ENCODE results near the gene MYCBP. TPM values are rescaled to one million over a fixed set of nuclear protein-coding genes. Genes with fewer than 3 reads are reported as not detected.

The MYCBP gene
- total RNA-seq, 4 donors from 2014 or later = 2.2 to 24.3 (median 16.2) TPM

- 81 to 100% methylated on average over 1 to 21 of the region's 45 CpGs for WGBS, 2 donors (ENCODE audit: low coverage in 1 of 2)
- Histone ChIP-seq H3K4me3 (peak overlapping the region in 3 of 4 donors; percentile 6 to 35 (median 15)), H3K27ac (no peak overlapping the region), H3K27me3 (peaks cover 84% of the 10 kb centered on the region), H3K9me3 (no peaks in the 10 kb centered on the region), H3K4me1 (peaks cover 8 to 19% (median 12%) of the 10 kb centered on the region in 4 donors), H3K36me3 (no peaks in the 10 kb centered on the region)
- no peak for DNase-seq
- intact Hi-C loops (cut with DNase I; ENCODE audit: low total_unique reads) (loop anchor here (5.0 kb wide), 1 partner anchor 750 kb away; no protein-coding TSS in a partner anchor), in situ Hi-C loops (cut with MboI; ENCODE audit: low pct_ligation_motif_present in 1 of 4, low pct_unique_long_range_greater_than_20kb in 1 of 4, low sequenced_read_pairs in 3 of 4) (loop anchor here in 1 of 4 donors (25.0 kb wide), 2 partner anchors 205 to 755 kb away; no protein-coding TSS in a partner anchor)
- no peak for TF ChIP-seq POLR2A (IDR thresholded peaks at IDR 0.05)
- no peak for TF ChIP-seq EP300 (IDR thresholded peaks at IDR 0.05; ENCODE audit: low read depth)
- no peak for TF ChIP-seq CTCF (IDR thresholded peaks at IDR 0.05)
- no peak for TF ChIP-seq POLR2AphosphoS5 (IDR thresholded peaks at IDR 0.05)
These were observed 55.6 kb downstream of the MYCBP start for GRCh38 chr1:38817267-38818174.

- intact Hi-C loops (cut with DNase I; ENCODE audit: low total_unique reads) = loop anchor here (5.0 kb wide), 1 partner anchor 749 kb away; no protein-coding TSS in a partner anchor
- Histone ChIP-seq H3K9me3 (no peaks in the 10 kb centered on the region), H3K4me3 (no peak overlapping the region), H3K36me3 (no peaks in the 10 kb centered on the region), H3K4me1 (peaks cover 8 to 19% (median 12%) of the 10 kb centered on the region in 4 donors), H3K27ac (no peak overlapping the region), H3K27me3 (peaks cover 76% of the 10 kb centered on the region)
- WGBS, 2 donors (ENCODE audit: low coverage in 1 of 2) = 30 to 32% methylated on average over 2 to 32 of the region's 36 CpGs
- peak; percentile 20 for DNase-seq
- TF ChIP-seq EP300 (IDR thresholded peaks at IDR 0.05; ENCODE audit: low read depth) = no peak
- no peak for TF ChIP-seq CTCF (IDR thresholded peaks at IDR 0.05)
- TF ChIP-seq POLR2A (IDR thresholded peaks at IDR 0.05) = no peak
- TF ChIP-seq POLR2AphosphoS5 (IDR thresholded peaks at IDR 0.05) = no peak
- in situ Hi-C loops (cut with MboI; ENCODE audit: low pct_ligation_motif_present in 1 of 4, low pct_unique_long_range_greater_than_20kb in 1 of 4, low sequenced_read_pairs in 3 of 4) = loop anchor here in 1 of 4 donors (25.0 kb wide), 2 partner anchors 204 to 754 kb away; no protein-coding TSS in a partner anchor
These were observed 57.1 kb downstream of the MYCBP start for GRCh38 chr1:38815903-38816627.

- in situ Hi-C loops (cut with MboI; ENCODE audit: low pct_ligation_motif_present in 1 of 4, low pct_unique_long_range_greater_than_20kb in 1 of 4, low sequenced_read_pairs in 3 of 4) = loop anchor here in 1 of 4 donors (25.0 kb wide), 2 partner anchors 203 to 753 kb away; no protein-coding TSS in a partner anchor
- no peak for DNase-seq
- Histone ChIP-seq H3K4me1 (peaks cover 8 to 19% (median 12%) of the 10 kb centered on the region in 4 donors), H3K4me3 (no peak overlapping the region), H3K27me3 (peaks cover 82% of the 10 kb centered on the region), H3K36me3 (no peaks in the 10 kb centered on the region), H3K27ac (no peak overlapping the region), H3K9me3 (no peaks in the 10 kb centered on the region)
- TF ChIP-seq EP300 (IDR thresholded peaks at IDR 0.05; ENCODE audit: low read depth) = no peak
- TF ChIP-seq POLR2A (IDR thresholded peaks at IDR 0.05) = no peak
- TF ChIP-seq POLR2AphosphoS5 (IDR thresholded peaks at IDR 0.05) = no peak
- no peak for TF ChIP-seq CTCF (IDR thresholded peaks at IDR 0.05)
- intact Hi-C loops (cut with DNase I; ENCODE audit: low total_unique reads) = loop anchor here (5.0 kb wide), 1 partner anchor 748 kb away; no protein-coding TSS in a partner anchor
- 0 to 38% methylated on average over 1 of the region's 1 CpG for whole genome bisulfite sequencing, 2 donors (ENCODE audit: low coverage in 1 of 2)
These were observed 58.1 kb downstream of the MYCBP start for GRCh38 chr1:38814984-38815464.

All from transverse colon (tissue), 4 donors.